PC-3 (cell line): ENCODE data around the gene OPA3.
"Not testable (repeated sequence)": the region's sequence is repeated elsewhere in the genome, so short reads cannot be mapped to it uniquely, and the experiment has no call there.

Experiments used
- EZH2 ChIP-seq: fragments of 300-600 bp; sonication (generic); IDR thresholded peaks from one replicate; pipeline ENCODE4 v1.6.1; 2017; ENCODE audit warnings: antibody characterized with exemption, mild to moderate bottlenecking, low read length; ENCODE audit not compliant: unreplicated experiment
- EZH2phosphoT487 ChIP-seq: fragments of 300-600 bp; sonication (generic); IDR thresholded peaks from 2 replicates; pipeline ENCODE4 v1.6.1; 2018; ENCODE audit warnings: mild to moderate bottlenecking, antibody characterized with exemption, low read length, borderline replicate concordance
- TF ChIP-seq, protein P1 (sequence below): fragments of 300-600 bp; sonication (generic); conservative IDR thresholded peaks from 2 replicates; pipeline ENCODE4 v1.5.1; 2017; ENCODE audit warnings: antibody characterized with exemption, low read depth, mild to moderate bottlenecking, low read length

DNA sequence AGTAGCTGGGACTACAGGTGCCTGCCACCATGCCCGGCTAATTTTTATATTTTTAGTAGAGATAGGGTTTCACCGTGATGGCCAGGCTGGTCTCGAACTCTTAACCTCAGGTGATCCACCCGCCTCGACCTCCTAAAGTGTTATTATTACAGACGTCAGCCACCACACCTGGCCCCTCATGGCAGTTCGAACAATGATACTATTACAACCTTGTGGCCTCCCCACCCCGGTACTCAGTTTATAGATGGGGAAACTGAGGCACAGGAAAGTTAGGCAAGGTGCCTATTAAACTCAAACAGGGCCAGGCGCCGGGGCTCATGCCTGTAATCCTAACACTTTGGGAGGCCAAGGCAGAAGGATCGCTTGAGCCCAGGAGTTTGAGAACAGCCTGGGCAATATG, 74.2 kb downstream of the OPA3 start:
- TF ChIP-seq, protein P1, sequence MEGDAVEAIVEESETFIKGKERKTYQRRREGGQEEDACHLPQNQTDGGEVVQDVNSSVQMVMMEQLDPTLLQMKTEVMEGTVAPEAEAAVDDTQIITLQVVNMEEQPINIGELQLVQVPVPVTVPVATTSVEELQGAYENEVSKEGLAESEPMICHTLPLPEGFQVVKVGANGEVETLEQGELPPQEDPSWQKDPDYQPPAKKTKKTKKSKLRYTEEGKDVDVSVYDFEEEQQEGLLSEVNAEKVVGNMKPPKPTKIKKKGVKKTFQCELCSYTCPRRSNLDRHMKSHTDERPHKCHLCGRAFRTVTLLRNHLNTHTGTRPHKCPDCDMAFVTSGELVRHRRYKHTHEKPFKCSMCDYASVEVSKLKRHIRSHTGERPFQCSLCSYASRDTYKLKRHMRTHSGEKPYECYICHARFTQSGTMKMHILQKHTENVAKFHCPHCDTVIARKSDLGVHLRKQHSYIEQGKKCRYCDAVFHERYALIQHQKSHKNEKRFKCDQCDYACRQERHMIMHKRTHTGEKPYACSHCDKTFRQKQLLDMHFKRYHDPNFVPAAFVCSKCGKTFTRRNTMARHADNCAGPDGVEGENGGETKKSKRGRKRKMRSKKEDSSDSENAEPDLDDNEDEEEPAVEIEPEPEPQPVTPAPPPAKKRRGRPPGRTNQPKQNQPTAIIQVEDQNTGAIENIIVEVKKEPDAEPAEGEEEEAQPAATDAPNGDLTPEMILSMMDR: not testable (repeated sequence)
- not testable (repeated sequence) for TF ChIP-seq EZH2, EZH2phosphoT487
